KOPT-K1 (cell line): ENCODE measurements around the gene DIP2C.

Experiments used
- H3K27ac ChIP-seq: fragments of 200-600 bp; sonication (generic); 2 replicates; pipeline ENCODE4 v1.5.1; 2016; ENCODE audit warnings: antibody characterized with exemption, mild to moderate bottlenecking, low read depth, low read length; ENCODE audit not compliant: poor library complexity, severe bottlenecking
- H3K36me3 ChIP-seq: fragments of 200-600 bp; sonication (generic); 2 replicates; pipeline ENCODE4 v1.5.1; 2017; ENCODE audit warnings: antibody characterized with exemption, mild to moderate bottlenecking, low read length, moderate library complexity; ENCODE audit not compliant: insufficient read depth
- H3K9me3 ChIP-seq: fragments of 200-600 bp; sonication (generic); 2 replicates; pipeline ENCODE4 v1.5.1; 2017; ENCODE audit warnings: antibody characterized with exemption, low read length, mild to moderate bottlenecking; ENCODE audit not compliant: insufficient read depth, poor library complexity, severe bottlenecking

DIP2C gene

DNA sequence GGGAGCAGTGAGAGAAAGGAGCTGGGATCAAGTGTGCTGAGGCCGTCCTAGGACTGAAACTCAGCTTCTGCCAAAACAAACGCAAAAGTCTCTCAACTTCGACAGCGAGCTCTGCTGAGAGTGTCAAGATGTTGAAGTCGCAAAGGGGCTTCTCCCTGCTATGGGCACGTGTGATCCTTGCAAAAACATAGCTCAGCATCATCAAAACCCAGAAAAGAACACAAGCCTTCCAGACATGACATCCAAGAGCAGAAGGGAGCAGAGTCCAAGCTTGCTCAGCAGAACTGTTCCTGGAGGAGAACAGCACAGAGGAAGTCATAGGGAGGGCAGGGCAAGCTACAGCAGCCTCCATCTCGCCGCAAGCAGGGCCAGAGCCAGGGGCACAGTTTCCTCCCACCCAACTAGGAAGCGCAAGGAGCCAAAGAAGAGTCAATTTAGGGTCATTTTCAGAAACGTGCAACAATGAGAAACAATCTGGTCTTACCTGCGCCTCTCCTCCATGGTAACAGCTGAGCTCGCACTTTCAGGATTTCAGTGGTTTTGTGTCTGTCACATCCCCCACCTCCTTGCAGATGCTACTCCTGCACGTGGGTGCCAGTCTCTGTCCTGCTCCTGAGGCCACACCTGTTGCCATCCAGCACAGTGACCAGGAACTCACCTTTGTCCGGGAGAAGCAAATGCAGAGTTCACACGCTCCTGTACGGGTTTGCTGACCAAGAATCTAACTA is 113.9 kb downstream of the DIP2C start:
- Histone ChIP-seq H3K27ac (no peak overlapping the region), H3K9me3 (peaks cover under 1% of the 10 kb centered on the region), H3K36me3 (no peaks in the 10 kb centered on the region)

DNA sequence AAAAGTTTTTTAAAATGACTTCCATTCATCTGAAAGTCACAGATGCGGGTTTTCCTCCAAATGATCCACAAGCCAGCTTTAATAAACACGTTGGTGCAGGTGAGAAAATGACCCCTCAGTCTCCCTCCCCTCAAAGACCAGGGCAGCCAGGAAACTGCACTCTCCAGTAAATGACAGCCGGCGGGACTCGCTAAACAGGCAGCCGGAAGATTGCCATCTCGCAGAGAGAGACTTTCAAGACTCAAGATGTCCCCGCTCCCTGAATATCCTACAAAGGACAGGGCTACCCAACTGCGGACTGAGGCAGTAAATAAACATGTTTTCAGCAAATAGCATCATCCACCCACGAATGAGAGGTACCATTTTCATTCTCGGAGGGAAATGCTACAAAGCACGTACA is 116.8 kb downstream of the DIP2C start:
- no peaks in the 10 kb centered on the region for H3K36me3 ChIP-seq
- no peak overlapping the region for H3K27ac ChIP-seq
- peaks cover 12% of the 10 kb centered on the region for H3K9me3 ChIP-seq

DNA sequence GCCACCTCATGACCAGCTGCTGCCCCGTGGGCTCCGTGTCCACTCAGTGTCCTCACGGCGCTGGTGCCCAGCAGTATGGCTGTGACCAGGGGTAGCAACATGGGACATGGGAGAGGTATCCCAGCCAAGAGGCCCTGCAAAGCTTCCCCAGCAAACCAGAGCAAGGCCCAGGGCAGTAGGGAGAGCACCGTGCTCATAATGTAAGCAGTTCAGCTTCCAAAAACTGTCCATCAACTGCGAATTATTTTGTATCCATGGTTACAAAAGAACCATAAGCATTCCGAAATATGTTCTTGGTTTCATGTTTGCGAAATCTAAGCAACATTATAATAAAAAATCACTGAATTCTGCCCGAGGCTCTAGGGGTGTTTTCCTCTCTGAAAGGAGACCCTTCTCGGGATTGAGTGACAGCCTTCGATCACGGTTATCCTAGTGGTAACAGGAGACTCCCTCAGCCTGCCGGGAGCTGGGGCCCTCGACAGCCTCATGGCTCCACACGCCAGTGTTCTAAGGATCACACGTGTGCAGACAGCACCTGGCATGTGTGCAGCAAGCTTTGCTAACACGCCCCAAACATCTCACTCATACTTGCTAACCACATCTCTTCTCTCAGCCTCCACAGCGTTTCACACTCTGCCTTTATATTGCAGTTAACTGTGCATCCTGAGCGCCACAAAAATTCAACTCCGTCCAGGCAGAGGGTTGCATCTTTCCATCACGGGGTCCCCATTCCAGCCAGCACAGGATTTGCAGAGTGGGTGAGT is 117.6 kb downstream of the DIP2C start:
- Histone ChIP-seq H3K9me3 (peaks cover 12% of the 10 kb centered on the region), H3K27ac (no peak overlapping the region), H3K36me3 (no peaks in the 10 kb centered on the region)

DNA sequence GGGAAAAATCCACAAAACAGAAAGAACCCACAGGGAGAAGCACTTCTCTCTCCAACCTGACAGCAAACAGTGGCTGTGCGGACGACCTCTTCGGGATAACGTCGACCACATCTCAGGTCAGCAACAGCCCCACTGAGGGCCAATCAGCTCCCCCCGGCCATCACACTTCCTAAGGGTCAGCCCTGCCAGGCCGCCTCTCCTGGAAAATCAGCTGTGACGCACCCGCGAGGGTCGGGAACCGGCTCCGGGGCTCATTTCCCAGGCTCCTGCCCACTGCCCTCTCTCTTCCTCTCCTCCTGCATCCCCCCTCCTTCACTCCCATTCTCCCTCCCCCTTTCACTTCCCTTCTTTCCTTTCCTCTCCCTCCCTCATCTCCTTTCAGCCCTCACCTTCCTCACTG is 118.3 kb downstream of the DIP2C start:
- peaks cover 12% of the 10 kb centered on the region for H3K9me3 ChIP-seq
- H3K36me3 ChIP-seq, result no peaks in the 10 kb centered on the region
- no peak overlapping the region for H3K27ac ChIP-seq

DNA sequence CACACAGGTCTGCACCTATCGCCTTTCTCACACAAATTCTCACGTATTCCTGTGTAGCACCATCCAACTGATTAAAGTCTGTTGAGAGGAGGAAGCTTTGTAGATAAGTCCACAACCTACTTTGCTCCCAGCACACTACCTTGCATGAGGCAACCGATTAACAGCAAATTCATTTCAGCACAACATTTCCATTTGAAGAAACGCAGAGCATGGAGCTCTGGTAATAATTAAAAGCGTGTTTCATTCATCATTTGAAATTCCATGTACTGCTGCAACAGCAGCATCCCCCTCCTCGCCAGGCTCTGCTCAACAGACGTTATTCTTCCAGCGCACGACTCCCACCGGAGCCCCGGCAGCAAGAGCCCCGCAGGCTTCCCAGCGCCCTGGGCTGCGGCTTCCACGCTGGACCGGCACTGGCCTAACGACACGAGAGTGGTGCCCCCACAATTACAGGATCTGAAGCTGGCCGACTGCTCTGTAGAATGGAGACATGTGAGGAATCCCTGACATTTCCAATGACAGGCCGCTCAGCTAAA is 118.8 kb downstream of the DIP2C start:
- Histone ChIP-seq H3K27ac (no peak overlapping the region), H3K9me3 (peaks cover 12% of the 10 kb centered on the region), H3K36me3 (no peaks in the 10 kb centered on the region)

DNA sequence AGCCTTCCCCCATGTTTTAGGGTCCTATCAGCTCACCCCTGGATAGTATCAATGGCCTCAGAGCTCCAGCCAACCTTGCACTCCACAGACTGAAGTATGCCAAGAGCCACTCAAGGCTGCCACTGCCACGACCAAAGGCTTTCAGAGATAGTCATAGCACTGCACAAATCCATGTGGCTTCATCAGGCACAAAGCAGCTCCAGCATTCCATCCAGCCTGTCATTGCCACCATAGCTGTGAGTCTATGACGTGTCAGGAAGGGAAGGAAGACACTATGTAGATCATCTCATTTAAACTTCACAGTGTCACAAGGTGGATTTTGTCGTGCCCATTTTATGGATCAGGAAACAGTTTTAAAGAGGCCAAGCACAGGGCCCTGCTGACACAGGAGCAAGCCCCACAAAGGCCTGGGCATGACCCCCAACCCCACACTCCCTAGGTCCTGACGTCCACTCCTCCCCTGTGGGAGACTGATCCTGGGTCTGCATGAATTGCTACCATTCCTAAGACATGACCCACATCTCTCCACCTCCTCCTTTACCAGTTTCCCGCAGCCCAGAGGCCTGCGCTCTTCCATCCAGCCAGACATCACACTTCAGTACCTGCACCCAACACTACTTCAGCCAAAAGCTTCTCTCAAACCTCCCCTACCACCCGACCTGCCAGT is 119.4 kb downstream of the DIP2C start:
- Histone ChIP-seq H3K9me3 (peaks cover 12% of the 10 kb centered on the region), H3K36me3 (no peaks in the 10 kb centered on the region), H3K27ac (no peak overlapping the region)

DNA sequence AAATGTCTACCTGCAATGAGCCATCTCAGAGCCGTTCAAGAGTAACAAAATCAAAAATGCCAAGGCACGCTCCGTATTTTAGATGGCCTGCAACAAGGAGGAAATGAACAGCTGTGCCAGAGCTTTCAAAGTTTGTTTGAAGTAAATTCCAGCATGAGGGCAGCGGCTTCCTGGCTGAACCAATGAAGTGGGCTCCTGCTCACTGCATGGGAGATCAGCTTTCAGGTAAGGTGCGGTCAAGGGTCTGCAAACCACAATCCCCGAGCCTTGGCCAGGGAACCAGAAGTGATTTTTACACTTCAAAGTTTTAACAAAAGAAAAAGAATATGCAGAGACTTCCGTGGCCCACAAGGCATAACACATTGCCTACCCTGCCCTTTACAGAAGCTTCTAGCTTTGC is 120.6 kb downstream of the DIP2C start:
- H3K27ac ChIP-seq, result no peak overlapping the region
- H3K9me3 ChIP-seq, result peaks cover 20% of the 10 kb centered on the region
- no peaks in the 10 kb centered on the region for H3K36me3 ChIP-seq

DNA sequence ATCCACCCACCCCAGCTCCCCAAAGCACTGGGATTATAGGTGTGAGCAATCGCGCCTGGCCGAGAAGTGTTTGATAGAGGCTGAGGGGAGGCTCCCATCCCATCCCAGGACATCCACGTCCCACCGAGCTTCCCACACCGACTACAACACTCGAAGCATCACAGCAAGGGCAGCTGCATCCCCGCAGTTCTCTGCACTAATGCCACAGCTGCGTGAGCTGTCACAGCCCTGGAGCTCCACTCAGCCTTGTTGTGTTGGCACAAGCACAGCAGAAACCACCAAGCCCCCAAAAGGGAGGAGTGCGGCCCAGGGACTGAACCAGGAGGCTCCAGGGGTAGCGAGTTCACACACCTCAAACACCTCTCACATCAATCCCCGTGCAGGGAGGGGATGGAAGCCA is 121.6 kb downstream of the DIP2C start:
- no peak overlapping the region for H3K27ac ChIP-seq
- H3K9me3 ChIP-seq, result peaks cover 24% of the 10 kb centered on the region
- H3K36me3 ChIP-seq, result no peaks in the 10 kb centered on the region

DNA sequence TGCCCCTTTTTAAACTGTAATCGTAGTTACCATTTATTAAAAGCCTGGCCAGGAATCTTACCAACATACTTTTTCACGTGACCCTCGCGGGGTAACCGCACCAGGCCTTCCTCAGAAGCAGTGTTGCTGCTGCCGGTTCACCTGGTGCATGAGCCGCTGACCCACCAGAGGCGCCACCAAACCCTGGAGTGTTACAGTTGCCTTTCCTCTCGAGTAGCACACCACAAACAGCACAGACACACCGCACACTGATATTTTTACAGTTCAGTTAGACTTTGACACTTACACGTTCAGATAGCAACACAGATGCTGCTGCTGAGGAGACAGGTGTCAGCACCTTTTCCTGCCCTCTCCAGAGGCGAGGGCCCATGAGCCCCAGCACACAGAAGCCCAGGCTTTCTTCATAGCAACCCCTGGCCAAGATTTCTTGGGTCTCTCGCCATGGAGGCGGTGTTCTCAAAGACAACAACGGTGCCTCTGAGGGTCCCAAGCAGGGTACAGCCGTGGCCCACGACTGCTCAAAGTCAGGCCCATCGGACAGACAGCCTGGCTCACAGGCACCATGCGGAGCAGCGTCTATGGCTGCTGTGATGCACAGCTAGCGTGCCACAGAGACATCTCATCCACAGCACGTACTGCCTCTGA is 123.1 kb downstream of the DIP2C start:
- Histone ChIP-seq H3K9me3 (peaks cover 24% of the 10 kb centered on the region), H3K36me3 (no peaks in the 10 kb centered on the region), H3K27ac (no peak overlapping the region)

DNA sequence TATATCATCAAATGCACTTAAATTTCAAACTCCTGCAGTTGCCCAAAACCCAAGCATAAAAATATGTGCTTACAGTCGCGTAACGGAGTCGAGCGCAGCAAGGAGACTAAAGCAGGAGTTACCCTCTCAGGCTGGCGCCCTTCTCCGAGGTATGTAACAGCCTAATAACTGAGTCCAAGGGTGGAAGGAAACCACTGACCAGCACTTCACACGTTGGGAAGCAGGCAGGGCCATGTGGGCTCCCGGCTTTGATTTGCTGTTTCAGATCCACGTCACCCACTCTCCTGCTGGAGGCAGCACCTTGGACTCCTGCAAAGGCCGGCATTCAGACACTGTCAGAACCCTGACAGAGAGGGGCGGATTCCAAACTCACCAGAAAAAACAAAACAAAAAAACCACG is 123.8 kb downstream of the DIP2C start:
- peaks cover 24% of the 10 kb centered on the region for H3K9me3 ChIP-seq
- H3K36me3 ChIP-seq, result no peaks in the 10 kb centered on the region
- H3K27ac ChIP-seq, result no peak overlapping the region

DNA sequence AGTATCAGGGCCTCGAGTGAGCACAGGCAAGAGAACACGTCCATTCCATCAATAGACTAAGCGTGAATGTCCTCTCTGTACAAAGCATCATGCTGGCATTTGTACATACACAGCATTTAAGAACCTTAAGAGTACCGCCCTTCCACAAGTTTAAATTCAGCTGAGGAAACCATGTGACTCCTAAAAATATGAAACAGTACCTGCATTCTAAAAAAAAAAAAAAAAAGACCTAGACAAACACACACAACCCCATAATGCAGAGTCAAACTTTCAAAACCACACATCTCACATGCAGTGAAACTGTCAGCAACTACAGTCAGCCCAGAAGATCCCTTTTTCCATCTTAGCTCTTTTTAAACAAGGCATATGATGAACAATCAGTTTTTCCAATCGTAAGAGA is 124.3 kb downstream of the DIP2C start:
- no peaks in the 10 kb centered on the region for H3K36me3 ChIP-seq
- peaks cover 19% of the 10 kb centered on the region for H3K9me3 ChIP-seq
- H3K27ac ChIP-seq, result no peak overlapping the region

DNA sequence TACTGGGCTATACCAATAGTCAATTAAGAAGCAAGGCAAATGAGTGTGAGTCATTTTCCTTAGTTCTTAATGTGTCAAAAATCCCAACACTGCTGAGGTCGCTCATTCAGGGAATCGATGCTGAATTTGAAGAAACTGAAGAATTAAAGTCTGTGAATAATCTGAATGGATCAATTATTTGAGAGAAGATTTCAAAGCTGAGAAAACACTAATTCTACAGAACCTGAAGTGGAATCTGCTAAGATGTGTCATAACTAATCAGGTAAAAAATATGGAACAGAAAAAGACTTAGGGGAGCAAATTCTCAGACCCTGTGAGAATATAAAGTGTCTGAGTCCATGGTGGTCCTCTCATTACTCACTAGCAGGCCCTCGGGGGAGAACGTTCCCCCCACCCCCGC is 125.6 kb downstream of the DIP2C start:
- peaks cover 12% of the 10 kb centered on the region for H3K9me3 ChIP-seq
- H3K36me3 ChIP-seq, result no peaks in the 10 kb centered on the region
- no peak overlapping the region for H3K27ac ChIP-seq

DNA sequence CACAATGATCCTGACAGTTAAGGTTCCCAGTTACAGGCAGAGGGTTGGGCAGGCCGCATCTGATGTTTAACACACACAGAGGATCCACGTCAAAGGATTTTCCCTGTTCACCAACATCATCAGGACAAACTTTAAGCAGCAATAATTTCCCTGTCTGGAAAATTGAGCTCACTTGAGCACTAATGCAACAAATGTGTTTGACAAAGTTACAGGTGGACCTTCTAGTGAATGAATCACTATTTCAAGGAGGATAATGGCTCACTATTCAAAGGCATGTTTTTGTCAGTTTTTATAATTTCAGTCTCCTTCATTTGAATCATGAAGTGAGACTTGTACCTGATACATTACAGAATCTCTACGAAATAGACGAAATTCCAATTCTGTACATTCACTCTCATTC is 127.3 kb downstream of the DIP2C start:
- Histone ChIP-seq H3K9me3 (peaks cover 12% of the 10 kb centered on the region), H3K36me3 (no peaks in the 10 kb centered on the region), H3K27ac (no peak overlapping the region)

DNA sequence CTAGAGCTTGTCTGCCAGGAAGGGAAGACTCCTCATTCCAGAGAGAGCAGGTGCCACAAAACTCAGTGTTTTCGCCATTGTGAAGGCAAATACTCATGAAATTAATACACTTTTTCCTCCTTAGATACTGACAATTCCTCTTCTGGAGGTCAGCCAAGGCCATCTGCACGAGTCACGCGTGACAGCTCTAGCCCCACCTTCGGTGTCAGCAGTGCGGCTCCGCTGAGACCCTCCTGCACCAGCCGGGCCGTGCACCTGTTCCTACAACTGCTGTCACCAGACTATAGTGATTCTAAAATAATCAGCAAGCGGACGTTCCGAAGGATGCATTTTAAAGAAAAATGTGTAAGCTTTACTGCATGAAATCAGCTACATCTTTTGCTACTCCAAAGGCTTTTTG is 127.7 kb downstream of the DIP2C start:
- no peaks in the 10 kb centered on the region for H3K36me3 ChIP-seq
- no peak overlapping the region for H3K27ac ChIP-seq
- H3K9me3 ChIP-seq, result peaks cover 12% of the 10 kb centered on the region
